ENCODE measurements around the gene ARL6IP6. TPM values are rescaled to one million over a fixed set of nuclear protein-coding genes. Genes with fewer than 3 reads are reported as not detected.

ARL6IP6 gene
- 20.0 and 42.7 TPM in 2 replicates for total RNA-seq

GRCh38 chr2:152718076-152718908 lies at the start of gene ARL6IP6:
TSS of gene ARL6IP6 (plus strand) at chr2:152718620. CDS start at chr2:152718625, 5 bp downstream.
- TF ChIP-seq CTCF (IDR thresholded peaks at IDR 0.05; ENCODE audit: insufficient read depth, low read depth, low read length) = no peak
- DNase-seq (ENCODE audit: low read depth) = peak; percentile 89
- peak within 1 kb of the TSS; percentile 82 for H3K4me3 ChIP-seq (ENCODE audit: low read depth, low read length)

- no peak for DNase-seq (ENCODE audit: low read depth)
- no peak for TF ChIP-seq CTCF (IDR thresholded peaks at IDR 0.05; ENCODE audit: insufficient read depth, low read depth, low read length)
- no peak overlapping the region for H3K4me3 ChIP-seq (ENCODE audit: low read depth, low read length)
Measured at GRCh38 chr2:152674334-152674733, 44.1 kb upstream of the ARL6IP6 start.

GRCh38 chr2:152676461-152676860 lies 42.0 kb upstream of the ARL6IP6 start:
- DNase-seq (ENCODE audit: low read depth) = no peak
- no peak for TF ChIP-seq CTCF (IDR thresholded peaks at IDR 0.05; ENCODE audit: insufficient read depth, low read depth, low read length)

GRCh38 chr2:152678808-152679207 lies 39.6 kb upstream of the ARL6IP6 start:
- no peak overlapping the region for H3K4me3 ChIP-seq (ENCODE audit: low read depth, low read length)
- no peak for TF ChIP-seq CTCF (IDR thresholded peaks at IDR 0.05; ENCODE audit: insufficient read depth, low read depth, low read length)
- DNase-seq (ENCODE audit: low read depth) = no peak

More at GRCh38 chr2:152676461-152676860, 42.0 kb upstream of the ARL6IP6 start:
- no peak overlapping the region for H3K4me3 ChIP-seq (ENCODE audit: low read depth, low read length)

GRCh38 chr2:152682663-152683062 lies 35.8 kb upstream of the ARL6IP6 start:
- no peak for DNase-seq (ENCODE audit: low read depth)
- TF ChIP-seq CTCF (IDR thresholded peaks at IDR 0.05; ENCODE audit: insufficient read depth, low read depth, low read length) = no peak

GRCh38 chr2:152683400-152683799 lies 35.0 kb upstream of the ARL6IP6 start:
- H3K4me3 ChIP-seq (ENCODE audit: low read depth, low read length) = no peak overlapping the region
- no peak for DNase-seq (ENCODE audit: low read depth)
- no peak for TF ChIP-seq CTCF (IDR thresholded peaks at IDR 0.05; ENCODE audit: insufficient read depth, low read depth, low read length)

More at GRCh38 chr2:152682663-152683062, 35.8 kb upstream of the ARL6IP6 start:
- H3K4me3 ChIP-seq (ENCODE audit: low read depth, low read length) = no peak overlapping the region
